H1 (cell line): ENCODE results near the gene DPEP1.

Experiments used
- ASH2L ChIP-seq: fragments of 200-600, 300-600 bp; sonication (generic); IDR thresholded peaks from one replicate; pipeline ENCODE4 v1.7.1; 2017; ENCODE audit warnings: low read length
- ATF3 ChIP-seq: IDR thresholded peaks from 2 replicates; pipeline ENCODE4 v1.6.1; 2011; ENCODE audit warnings: low read depth, mild to moderate bottlenecking, low read length; ENCODE audit not compliant: insufficient read depth
- CEBPB ChIP-seq: IDR thresholded peaks from 2 replicates; pipeline ENCODE4 v1.6.1; 2012; ENCODE audit warnings: low read depth, low read length
- GABPA ChIP-seq: IDR thresholded peaks from 2 replicates; pipeline ENCODE4 v1.6.1; 2011; ENCODE audit warnings: mild to moderate bottlenecking, low read length, moderate library complexity, borderline replicate concordance; ENCODE audit not compliant: insufficient read depth
- KDM5A ChIP-seq: fragments of 200-600 bp; IDR thresholded peaks from 2 replicates; pipeline ENCODE4 v1.7.1; 2012; ENCODE audit warnings: mild to moderate bottlenecking, low read length, inconsistent platforms, mixed read lengths
- MAX ChIP-seq: IDR thresholded peaks from 2 replicates; pipeline ENCODE4 v1.6.1; 2012; ENCODE audit warnings: inconsistent platforms
- PHF8 ChIP-seq: fragments of 200-600 bp; sonication (generic); conservative IDR thresholded peaks from 2 replicates; pipeline ENCODE4 v1.7.1; 2012; ENCODE audit warnings: low read depth, mild to moderate bottlenecking, inconsistent platforms, low read length, moderate library complexity
- POLR2A ChIP-seq, 2 experiments: IDR thresholded peaks; 1 replicate in 1 of 2; 2 replicates in 1 of 2; pipeline ENCODE4 v1.6.1; 2011; ENCODE audit warnings: low read depth in 2 of 2, low read length in 2 of 2, mild to moderate bottlenecking in 2 of 2; ENCODE audit errors: control extremely low read depth in 1 of 2
- SIN3A ChIP-seq, 2 experiments: IDR thresholded peaks in 1 of 2; conservative IDR thresholded peaks in 1 of 2; 2 replicates each; pipeline ENCODE4 v1.6.1; 2011 to 2012; ENCODE audit warnings: low read length in 2 of 2, improper control_type of control experiment in 1 of 2, low read depth in 1 of 2, mild to moderate bottlenecking in 1 of 2
- TF ChIP-seq, protein P1 (sequence below), 3 experiments: IDR thresholded peaks; 1 replicate in 2 of 3; 2 replicates in 1 of 3; pipeline versions ENCODE4 v1.5.1 to v1.6.1; 2011; ENCODE audit warnings: low read length in 3 of 3, mild to moderate bottlenecking in 3 of 3, inconsistent platforms in 2 of 3, low read depth in 1 of 3, moderate library complexity in 1 of 3; ENCODE audit not compliant: insufficient read depth in 1 of 3; ENCODE audit errors: control extremely low read depth in 1 of 3

DNA sequence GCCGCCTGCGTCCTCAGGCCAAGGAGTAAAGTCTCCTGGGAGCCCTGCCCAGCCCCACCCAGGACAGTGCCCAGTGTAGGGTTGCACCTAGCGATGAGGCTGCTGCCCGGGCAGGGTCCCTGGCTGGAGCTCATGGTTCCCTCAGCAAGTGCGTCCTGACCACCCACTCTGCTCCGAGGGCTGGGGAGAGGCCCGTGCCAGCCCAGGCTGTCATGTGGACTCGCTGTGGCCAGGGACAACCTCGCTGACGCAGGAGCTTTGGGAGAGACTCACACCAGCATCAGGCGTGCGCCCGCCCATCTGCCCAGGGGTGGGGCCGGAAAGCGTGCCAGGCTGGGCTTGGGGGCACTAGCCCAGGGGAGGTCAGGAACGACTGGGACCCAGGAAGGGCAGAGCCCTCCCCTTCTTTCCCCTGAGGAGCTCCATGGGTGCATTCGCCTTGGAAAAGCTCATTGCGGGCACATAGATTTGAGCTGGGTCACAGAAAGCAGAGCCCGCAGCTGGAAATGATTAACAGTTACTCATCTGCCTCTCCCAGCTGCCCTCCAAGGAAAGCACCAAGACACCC is 19.7 kb downstream of the DPEP1 start:
- TF ChIP-seq, protein P1, sequence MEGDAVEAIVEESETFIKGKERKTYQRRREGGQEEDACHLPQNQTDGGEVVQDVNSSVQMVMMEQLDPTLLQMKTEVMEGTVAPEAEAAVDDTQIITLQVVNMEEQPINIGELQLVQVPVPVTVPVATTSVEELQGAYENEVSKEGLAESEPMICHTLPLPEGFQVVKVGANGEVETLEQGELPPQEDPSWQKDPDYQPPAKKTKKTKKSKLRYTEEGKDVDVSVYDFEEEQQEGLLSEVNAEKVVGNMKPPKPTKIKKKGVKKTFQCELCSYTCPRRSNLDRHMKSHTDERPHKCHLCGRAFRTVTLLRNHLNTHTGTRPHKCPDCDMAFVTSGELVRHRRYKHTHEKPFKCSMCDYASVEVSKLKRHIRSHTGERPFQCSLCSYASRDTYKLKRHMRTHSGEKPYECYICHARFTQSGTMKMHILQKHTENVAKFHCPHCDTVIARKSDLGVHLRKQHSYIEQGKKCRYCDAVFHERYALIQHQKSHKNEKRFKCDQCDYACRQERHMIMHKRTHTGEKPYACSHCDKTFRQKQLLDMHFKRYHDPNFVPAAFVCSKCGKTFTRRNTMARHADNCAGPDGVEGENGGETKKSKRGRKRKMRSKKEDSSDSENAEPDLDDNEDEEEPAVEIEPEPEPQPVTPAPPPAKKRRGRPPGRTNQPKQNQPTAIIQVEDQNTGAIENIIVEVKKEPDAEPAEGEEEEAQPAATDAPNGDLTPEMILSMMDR (IDR thresholded peaks at IDR 0.05; ENCODE audit: control extremely low read depth in 1 of 3, insufficient read depth in 1 of 3, low read depth in 1 of 3, low read length in 3 of 3) = no peak
- no peak for TF ChIP-seq MAX
- no peak for TF ChIP-seq POLR2A (IDR thresholded peaks at IDR 0.05; ENCODE audit: control extremely low read depth in 1 of 2, low read depth in 2 of 2, low read length in 2 of 2)
- TF ChIP-seq ASH2L = no peak
- TF ChIP-seq KDM5A = no peak
- no peak for TF ChIP-seq GABPA
- TF ChIP-seq CEBPB = no peak
- TF ChIP-seq SIN3A (conservative IDR thresholded peaks at IDR 0.05 in 1 of 2, IDR thresholded peaks at IDR 0.05 in 1 of 2; ENCODE audit: low read depth in 1 of 2, low read length in 2 of 2) = no peak
- no peak for TF ChIP-seq PHF8
- TF ChIP-seq ATF3 = no peak
